Measurements from ENCODE around the gene TMPRSS15.

The TMPRSS15 gene

GRCh38 chr21:18251065-18251464 is 152.5 kb downstream of the TMPRSS15 start:
- DNase-seq (ENCODE audit: extremely low spot score, insufficient read length, low read depth) (no peak), FAIRE-seq (no peak)

GRCh38 chr21:18249672-18250071 is 153.9 kb downstream of the TMPRSS15 start:
- FAIRE-seq: no peak
- no peak for DNase-seq (ENCODE audit: extremely low spot score, insufficient read length, low read depth)

GRCh38 chr21:18248171-18248570 is 155.4 kb downstream of the TMPRSS15 start:
- FAIRE-seq (no peak), DNase-seq (ENCODE audit: extremely low spot score, insufficient read length, low read depth) (no peak)

GRCh38 chr21:18245464-18245967 is 158.1 kb downstream of the TMPRSS15 start:
- DNase-seq (ENCODE audit: extremely low spot score, insufficient read length, low read depth): no peak

GRCh38 chr21:18244671-18245463 is 158.7 kb downstream of the TMPRSS15 start, which contains the start of gene CHODL:
Gene CHODL (plus strand): TSS chr21:18244833. CDS start chr21:18245224, 391 bp downstream.
- DNase-seq (ENCODE audit: extremely low spot score, insufficient read length, low read depth) (no peak), FAIRE-seq (no peak)

More at GRCh38 chr21:18245464-18245967, 158.1 kb downstream of the TMPRSS15 start:
- FAIRE-seq: no peak

GRCh38 chr21:18235545-18235944 is 168.0 kb downstream of the TMPRSS15 start:
- no peak for FAIRE-seq
- DNase-seq (ENCODE audit: extremely low spot score, insufficient read length, low read depth): no peak

GRCh38 chr21:18228060-18228739 is 175.4 kb downstream of the TMPRSS15 start:
- no peak for FAIRE-seq
- DNase-seq (ENCODE audit: extremely low spot score, insufficient read length, low read depth): no peak

- DNase-seq (ENCODE audit: extremely low spot score, insufficient read length, low read depth) (no peak), FAIRE-seq (no peak)
Measured at GRCh38 chr21:18222346-18222745, 181.2 kb downstream of the TMPRSS15 start.

- FAIRE-seq (no peak), DNase-seq (ENCODE audit: extremely low spot score, insufficient read length, low read depth) (no peak)
Measured at GRCh38 chr21:18220498-18220897, 183.1 kb downstream of the TMPRSS15 start.

Measured in GM18507 (cell line).